CD4-positive, alpha-beta memory T cell (primary cell): ENCODE results near the gene HABP4. TPM values are rescaled to one million over a fixed set of nuclear protein-coding genes. Genes with fewer than 3 reads are reported as not detected.

Source experiments
- CTCF ChIA-PET: fragments of 350-600 bp; sonication (Branson Sonifier 250); formaldehyde crosslinking; loops from one replicate; lab custom pipeline; 2021; ENCODE audit warnings: inconsistent platforms; ENCODE audit not compliant: partially characterized antibody; lab: Charles Lee
- POLR2A ChIA-PET: fragments of 350-600 bp; sonication (Branson Sonifier 250); formaldehyde crosslinking; loops from one replicate; lab custom pipeline; 2021; ENCODE audit not compliant: partially characterized antibody; lab: Charles Lee
- DNase-seq, 5 donors: peaks; one replicate each; pipeline versions ENCODE4 v3.0.0 to v3.0.0-alpha.2; 2020 to 2022; ENCODE audit warnings: mixed read lengths in 1 of 5
- H3K27ac ChIP-seq: one replicate; pipeline ENCODE4 v1.7.0; 2013; ENCODE audit warnings: low read depth, low read length
- H3K27me3 ChIP-seq: 2 replicates; pipeline ENCODE4 v1.7.0; 2013; ENCODE audit warnings: mild to moderate bottlenecking, low read length, moderate library complexity; ENCODE audit not compliant: insufficient read depth
- H3K36me3 ChIP-seq: 2 replicates; pipeline ENCODE4 v1.7.0; 2013; ENCODE audit warnings: mild to moderate bottlenecking, low read length, moderate library complexity; ENCODE audit not compliant: insufficient read depth
- H3K4me1 ChIP-seq: 2 replicates; pipeline ENCODE4 v1.7.0; 2013; ENCODE audit warnings: mild to moderate bottlenecking, low read length, moderate library complexity; ENCODE audit not compliant: insufficient read depth
- H3K4me3 ChIP-seq, 2 donors: one replicate each; pipeline ENCODE4 v1.7.0; 2013; ENCODE audit warnings: low read length in 2 of 2, mild to moderate bottlenecking in 1 of 2
- H3K9me3 ChIP-seq, 2 donors: one replicate each; pipeline ENCODE4 v1.7.0; 2013; ENCODE audit warnings: low read length in 2 of 2, control low read depth in 1 of 2; ENCODE audit not compliant: control insufficient read depth in 1 of 2
- H3K27ac Mint-ChIP-seq, 7 donors: one replicate each; pipeline ENCODE4 v1.8.0; 2020 to 2021; ENCODE audit warnings: mixed read lengths in 7 of 7, mild to moderate bottlenecking in 6 of 7, inconsistent platforms in 3 of 7, moderate library complexity in 3 of 7
- H3K27me3 Mint-ChIP-seq, 2 donors: one replicate each; pipeline ENCODE4 v1.8.0; 2020 to 2021; ENCODE audit warnings: mixed read lengths in 2 of 2
- H3K36me3 Mint-ChIP-seq, 2 donors: one replicate each; pipeline ENCODE4 v1.8.0; 2020 to 2021; ENCODE audit warnings: mixed read lengths in 2 of 2, inconsistent platforms in 1 of 2, mild to moderate bottlenecking in 1 of 2
- H3K4me1 Mint-ChIP-seq, 4 donors: one replicate each; pipeline ENCODE4 v1.8.0; 2020 to 2021; ENCODE audit warnings: mixed read lengths in 4 of 4, mild to moderate bottlenecking in 1 of 4
- H3K4me3 Mint-ChIP-seq, 8 donors: one replicate each; pipeline ENCODE4 v1.8.0; 2020 to 2021; ENCODE audit warnings: mixed read lengths in 8 of 8, mild to moderate bottlenecking in 7 of 8, moderate library complexity in 6 of 8, inconsistent platforms in 3 of 8
- H3K9me3 Mint-ChIP-seq, 8 donors: one replicate each; pipeline ENCODE4 v1.8.0; 2020 to 2021; ENCODE audit warnings: mixed read lengths in 8 of 8, mild to moderate bottlenecking in 5 of 8, inconsistent platforms in 3 of 8, moderate library complexity in 1 of 8
- intact Hi-C: fragments of 100-400 bp; cut with micrococcal nuclease; formaldehyde crosslinking; loops from one replicate; pipeline ENCODE4 v1.15.1; 2023
- polyA plus RNA-seq, 2 donors: library from polyadenylated mRNA; unstranded; fragments of 300-500 nt; fragmentation: Illumina TruSeq; gene quantifications; one replicate each; pipeline ENCODE4 v1.2.3, GENCODE V29; 2021
- total RNA-seq, 2 experiments: library from RNA; stranded (reverse); gene quantifications; one replicate each; pipeline ENCODE4 v1.2.3, GENCODE V29; 2021

HABP4 gene
- total and polyA plus RNA-seq, 4 experiments from 2014 or later = 18.6 to 36.6 (median 33.3) TPM

DNA sequence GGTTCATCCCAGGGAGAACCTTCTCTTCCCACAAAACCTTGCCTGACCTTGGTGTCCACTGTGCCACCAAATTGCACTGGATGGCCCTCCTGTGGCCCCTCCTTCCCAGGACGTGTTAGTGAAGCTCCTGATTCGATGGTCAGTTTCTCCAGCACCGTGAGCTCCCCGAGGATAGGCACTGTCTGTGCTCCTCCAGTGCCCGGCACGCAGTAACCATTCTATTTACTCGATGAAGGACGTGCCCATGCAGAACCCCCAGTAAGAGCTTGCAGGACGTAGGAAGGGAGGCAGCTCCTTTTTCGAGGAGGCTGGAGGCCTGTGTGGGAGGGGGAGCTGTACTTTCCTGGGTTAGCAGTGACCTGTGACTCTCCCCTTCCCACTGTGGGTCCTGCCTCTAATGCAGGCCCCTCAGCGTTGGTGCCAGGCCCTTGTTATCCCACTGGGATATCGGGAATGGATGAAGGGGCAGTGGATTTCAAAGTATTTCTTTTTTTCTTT, 39.6 kb downstream of the HABP4 start:
- Histone ChIP-seq H3K4me1 (peaks cover 10% of the 10 kb centered on the region), H3K4me3 (no peak overlapping the region), H3K9me3 (no peaks in the 10 kb centered on the region), H3K27ac (no peak overlapping the region), H3K27me3 (no peaks in the 10 kb centered on the region), H3K36me3 (peaks cover 46% of the 10 kb centered on the region)
- Mint-ChIP-seq H3K27ac (peak overlapping the region in 2 of 7 donors; percentile 11 to 44), H3K36me3 (peaks cover 45 to 68% of the 10 kb centered on the region in 2 donors), H3K4me3 (no peak overlapping the region), H3K27me3 (no peaks in the 10 kb centered on the region), H3K9me3 (no peaks in the 10 kb centered on the region), H3K4me1 (peaks cover 7 to 14% (median 12%) of the 10 kb centered on the region in 4 donors)
- intact Hi-C loops = no loop called here
- DNase-seq = no peak
- ChIA-PET POLR2A (no interaction called here), CTCF (no interaction called here)

DNA sequence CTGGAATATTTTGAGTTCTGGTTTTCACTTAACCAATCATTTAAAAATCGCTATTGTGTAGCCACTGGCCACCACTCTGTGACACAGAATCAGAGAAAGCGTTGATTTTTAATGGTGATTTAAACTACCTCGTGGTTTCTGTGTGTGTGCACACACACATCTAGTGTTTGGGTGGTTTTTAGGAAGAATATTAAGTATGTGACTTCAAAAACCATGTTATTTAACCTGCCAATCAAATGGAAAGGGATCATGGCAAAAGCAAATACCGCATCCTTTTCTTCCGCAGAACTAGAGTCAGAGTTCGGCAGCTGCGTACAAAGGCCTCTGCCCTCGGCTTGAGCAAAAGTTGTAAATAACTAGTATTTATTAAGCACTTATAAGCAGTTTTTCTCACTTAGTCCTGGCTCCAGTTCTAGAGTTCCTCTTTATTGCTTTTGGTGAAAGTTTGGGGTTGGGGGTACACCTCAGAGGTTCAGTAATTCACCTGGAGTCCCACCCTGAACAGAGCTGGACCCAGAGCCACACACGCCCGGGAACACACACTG, 40.6 kb downstream of the HABP4 start:
- peaks cover 40 to 61% of the 10 kb centered on the region in 2 donors for H3K36me3 Mint-ChIP-seq
- H3K9me3 Mint-ChIP-seq = no peaks in the 10 kb centered on the region
- Histone ChIP-seq H3K27ac (no peak overlapping the region), H3K27me3 (no peaks in the 10 kb centered on the region), H3K4me3 (no peak overlapping the region), H3K9me3 (no peaks in the 10 kb centered on the region), H3K36me3 (peaks cover 46% of the 10 kb centered on the region), H3K4me1 (peaks cover 10% of the 10 kb centered on the region)
- H3K4me3 Mint-ChIP-seq = no peak overlapping the region
- intact Hi-C loops = no loop called here
- peaks cover 7 to 13% (median 12%) of the 10 kb centered on the region in 4 donors for H3K4me1 Mint-ChIP-seq
- POLR2A ChIA-PET = no interaction called here
- CTCF ChIA-PET = no interaction called here
- DNase-seq = no peak
- H3K27ac Mint-ChIP-seq = peak overlapping the region in 4 of 7 donors; percentile 23 to 78 (median 68)
- H3K27me3 Mint-ChIP-seq = no peaks in the 10 kb centered on the region

DNA sequence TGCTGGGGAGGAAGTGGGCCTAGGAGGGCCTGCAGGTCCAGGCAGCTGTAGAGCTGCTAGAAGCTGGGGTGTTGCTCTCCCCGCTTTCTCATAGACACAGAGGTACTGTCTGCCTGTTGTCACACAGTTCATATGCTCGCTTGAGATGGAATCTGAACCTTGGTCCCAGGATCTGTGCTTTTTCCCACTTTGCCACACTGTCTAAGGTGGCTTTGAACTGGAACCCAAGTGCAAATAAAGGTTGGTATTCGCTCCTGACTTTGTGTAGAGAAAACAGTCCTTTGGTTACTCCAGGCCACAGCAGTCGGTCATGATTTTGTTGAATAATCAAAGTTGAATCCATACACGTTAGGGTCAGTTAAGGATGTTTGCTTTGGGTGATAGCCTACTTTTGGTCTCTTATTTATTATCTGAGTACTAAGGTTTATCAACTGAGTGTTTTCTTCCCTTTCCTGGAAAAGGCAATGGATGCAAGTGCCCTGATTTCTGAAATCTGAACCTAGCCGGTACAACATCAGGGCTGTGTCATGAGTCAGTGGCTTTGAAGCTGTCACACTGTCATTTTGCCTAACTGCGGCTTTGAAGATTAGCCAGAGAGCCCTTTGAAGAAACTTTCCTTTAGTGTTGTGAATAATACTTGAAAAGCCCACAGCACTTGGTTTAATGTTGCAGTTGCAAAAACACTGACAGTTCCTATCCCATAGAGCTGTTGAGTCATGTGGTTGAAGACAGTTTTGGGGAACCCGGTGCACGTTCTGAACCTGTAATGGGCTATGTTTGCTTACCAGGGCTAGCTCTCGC, 41.3 kb downstream of the HABP4 start:
- H3K36me3 Mint-ChIP-seq = peaks cover 38 to 55% of the 10 kb centered on the region in 2 donors
- H3K27ac Mint-ChIP-seq = peak overlapping the region in 5 of 7 donors; percentile 33 to 90 (median 81)
- Histone ChIP-seq H3K27me3 (no peaks in the 10 kb centered on the region), H3K4me1 (peaks cover 10% of the 10 kb centered on the region), H3K36me3 (peaks cover 46% of the 10 kb centered on the region), H3K27ac (no peak overlapping the region), H3K4me3 (no peak overlapping the region), H3K9me3 (no peaks in the 10 kb centered on the region)
- H3K27me3 Mint-ChIP-seq = no peaks in the 10 kb centered on the region
- no peaks in the 10 kb centered on the region for H3K9me3 Mint-ChIP-seq
- H3K4me3 Mint-ChIP-seq = peak overlapping the region in 1 of 8 donors; percentile 67
- peak in 3 of 5 donors; percentile 2 to 44 (median 43) for DNase-seq
- CTCF ChIA-PET = no interaction called here
- intact Hi-C loops = no loop called here
- H3K4me1 Mint-ChIP-seq = peaks cover 7 to 13% (median 11%) of the 10 kb centered on the region in 4 donors
- POLR2A ChIA-PET = no interaction called here

DNA sequence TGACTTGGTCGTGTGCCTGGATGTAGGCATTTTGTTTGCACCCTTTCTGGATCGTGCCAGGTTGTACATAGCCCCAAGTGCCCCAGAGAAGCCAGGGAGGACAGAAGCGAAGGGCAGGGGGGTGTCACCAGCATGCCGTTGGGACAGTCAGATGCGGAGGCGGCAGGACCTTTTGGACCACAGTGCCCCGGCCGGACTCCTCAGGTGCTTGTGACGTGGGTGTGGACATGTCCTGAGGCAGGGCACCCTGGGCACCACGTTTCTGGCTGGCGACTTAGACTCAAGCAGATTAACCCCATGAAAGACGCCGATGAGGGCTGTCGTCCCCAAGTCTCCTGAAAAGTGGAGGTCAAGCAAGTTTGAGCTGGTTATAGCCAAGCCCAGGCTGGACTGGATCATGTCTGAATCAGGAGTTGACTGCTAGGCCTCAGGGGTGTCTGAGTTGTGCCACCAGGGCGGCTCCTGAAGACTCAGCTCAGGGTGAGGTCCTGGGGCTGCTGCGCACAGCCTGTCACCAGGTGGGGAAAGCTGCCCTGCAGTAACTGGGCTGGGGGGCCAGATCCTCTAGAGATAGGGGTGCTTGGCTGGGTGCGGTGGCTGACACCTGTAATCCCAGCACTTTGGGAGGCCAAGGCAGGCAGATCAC, 42.0 kb downstream of the HABP4 start:
- peak overlapping the region in 3 of 7 donors; percentile 81 to 90 (median 88) for H3K27ac Mint-ChIP-seq
- peak overlapping the region in 1 of 8 donors; percentile 67 for H3K4me3 Mint-ChIP-seq
- Histone ChIP-seq H3K27me3 (no peaks in the 10 kb centered on the region), H3K4me1 (peaks cover 10% of the 10 kb centered on the region), H3K4me3 (no peak overlapping the region), H3K27ac (no peak overlapping the region), H3K36me3 (peaks cover 43% of the 10 kb centered on the region), H3K9me3 (no peaks in the 10 kb centered on the region)
- intact Hi-C loops = no loop called here
- H3K27me3 Mint-ChIP-seq = no peaks in the 10 kb centered on the region
- peaks cover 37 to 49% of the 10 kb centered on the region in 2 donors for H3K36me3 Mint-ChIP-seq
- POLR2A ChIA-PET = no interaction called here
- CTCF ChIA-PET = interaction anchor here (0.6 to 1.0 kb wide), 2 partner anchors 18 to 125 kb away, joined by 3 read pairs; no protein-coding TSS in a partner anchor
- no peak for DNase-seq
- peaks cover 7 to 13% (median 11%) of the 10 kb centered on the region in 4 donors for H3K4me1 Mint-ChIP-seq
- H3K9me3 Mint-ChIP-seq = no peaks in the 10 kb centered on the region

DNA sequence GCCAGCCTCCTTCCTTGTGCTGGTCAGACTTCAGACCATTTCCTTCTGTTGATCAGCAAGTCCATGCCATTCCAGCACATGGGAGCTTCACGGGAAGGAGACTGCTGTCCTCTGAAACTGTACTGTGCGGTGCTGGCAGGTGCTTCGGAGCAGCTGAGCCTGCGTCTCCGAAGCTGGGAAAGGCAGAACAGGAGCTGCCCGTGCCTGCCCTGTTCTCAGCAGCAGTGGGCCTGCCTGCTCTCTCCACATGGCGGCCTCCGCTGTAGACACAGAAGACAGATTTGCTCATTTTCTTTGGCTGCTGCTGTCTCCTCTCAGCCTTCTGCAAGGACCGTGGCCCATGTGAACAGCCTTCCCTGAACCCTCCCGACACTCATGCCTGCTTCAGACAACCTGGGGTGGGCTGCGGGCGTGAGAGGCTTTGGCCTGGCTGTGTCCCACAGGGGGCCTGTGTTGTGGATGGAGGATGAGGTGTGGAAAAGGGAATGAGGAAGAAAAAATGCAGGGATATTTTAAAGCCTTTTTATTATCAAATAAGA, 43.1 kb downstream of the HABP4 start:
- POLR2A ChIA-PET = no interaction called here
- peak overlapping the region in 2 of 7 donors; percentile 46 to 52 for H3K27ac Mint-ChIP-seq

DNA sequence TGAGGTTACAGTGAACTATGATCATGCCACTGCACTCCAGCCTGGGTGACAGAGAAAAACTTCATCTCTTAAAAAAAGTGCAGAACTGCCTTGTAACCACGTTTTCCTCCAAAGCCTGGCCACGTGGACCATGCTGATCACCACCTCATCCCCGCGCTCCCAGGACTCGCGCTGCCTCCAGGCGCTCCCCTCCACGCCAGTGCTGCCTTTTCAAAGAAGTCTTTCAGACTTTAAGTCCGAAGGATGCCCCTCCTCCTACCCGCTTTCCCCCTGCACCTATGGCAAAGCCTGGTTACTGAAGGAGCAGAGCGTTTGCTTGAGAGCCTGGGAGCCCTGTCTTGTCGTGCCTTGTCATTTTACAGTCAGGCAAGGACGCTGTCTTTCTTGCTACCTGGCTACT, 43.8 kb downstream of the HABP4 start:
- POLR2A ChIA-PET = no interaction called here
- CTCF ChIA-PET = interaction anchor here (0.6 kb wide), 1 partner anchor 26 kb away, joined by 3 read pairs; no protein-coding TSS in a partner anchor
- no peak overlapping the region for H3K4me3 ChIP-seq
- Mint-ChIP-seq H3K4me1 (peaks cover 7 to 13% (median 11%) of the 10 kb centered on the region in 4 donors), H3K36me3 (peaks cover 25 to 35% of the 10 kb centered on the region in 2 donors), H3K27me3 (no peaks in the 10 kb centered on the region), H3K9me3 (no peaks in the 10 kb centered on the region), H3K27ac (peak overlapping the region in 3 of 7 donors; percentile 29 to 80 (median 60)), H3K4me3 (no peak overlapping the region)
- H3K27ac ChIP-seq = no peak overlapping the region
- intact Hi-C loops = no loop called here
- H3K9me3 ChIP-seq = no peaks in the 10 kb centered on the region
- peaks cover 33% of the 10 kb centered on the region for H3K36me3 ChIP-seq
- H3K4me1 ChIP-seq = peaks cover 10% of the 10 kb centered on the region
- no peak for DNase-seq
- H3K27me3 ChIP-seq = no peaks in the 10 kb centered on the region

More for the DNA sequence above, 43.1 kb downstream of the HABP4 start:
- DNase-seq = no peak
- Mint-ChIP-seq H3K27me3 (no peaks in the 10 kb centered on the region), H3K4me3 (no peak overlapping the region), H3K9me3 (no peaks in the 10 kb centered on the region), H3K36me3 (peaks cover 31 to 42% of the 10 kb centered on the region in 2 donors), H3K4me1 (peaks cover 7 to 13% (median 11%) of the 10 kb centered on the region in 4 donors)
- CTCF ChIA-PET = interaction anchor here (1.0 kb wide), 1 partner anchor 16 kb away, joined by 3 read pairs; no protein-coding TSS in a partner anchor
- peaks cover 40% of the 10 kb centered on the region for H3K36me3 ChIP-seq
- H3K4me3 ChIP-seq = no peak overlapping the region
- H3K9me3 ChIP-seq = no peaks in the 10 kb centered on the region
- peaks cover 10% of the 10 kb centered on the region for H3K4me1 ChIP-seq
- intact Hi-C loops = no loop called here
- no peaks in the 10 kb centered on the region for H3K27me3 ChIP-seq
- no peak overlapping the region for H3K27ac ChIP-seq
